IMR-90 (cell line): ENCODE data around the gene KRT7. TPM values are rescaled to one million over a fixed set of nuclear protein-coding genes. Genes with fewer than 3 reads are reported as not detected.

ENCODE experiments used
- ATAC-seq: fragments of 200-7000 bp; cut with Tn5 transposase; 2 replicates; pipeline ENCODE4 v1.9.1; 2020; ENCODE audit warnings: low read depth, mild to moderate bottlenecking, moderate library complexity
- BruUV-seq: library from RNA; stranded (reverse); fragments of 400-500 nt; replicated peaks from 2 replicates; lab custom pipeline; 2021; lab: Mats Ljungman, UMichigan
- CTCF ChIA-PET: fragments of 300-600 bp; formaldehyde crosslinking; extraction: SDS; loops from one replicate; lab custom pipeline; 2021; ENCODE audit warnings: antibody characterized with exemption; lab: Yijun Ruan, JAX
- POLR2A ChIA-PET: fragments of 300-600 bp; sonication (Branson Sonifier 250); formaldehyde crosslinking; loops from one replicate; lab custom pipeline; 2022; ENCODE audit warnings: antibody characterized with exemption; ENCODE audit not compliant: unreplicated experiment; lab: Charles Lee
- DNase-seq: peaks from one replicate; pipeline ENCODE4 v3.0.0; 2013
- H2AFZ ChIP-seq: replicated peaks from 2 replicates; pipeline ENCODE3; 2013; ENCODE audit warnings: low read length, mild to moderate bottlenecking; ENCODE audit not compliant: poor library complexity
- H2AK5ac ChIP-seq: 2 replicates; pipeline ENCODE4 v1.6.1; 2013; ENCODE audit warnings: low read depth, low read length, inconsistent platforms
- H2AK9ac ChIP-seq: replicated peaks from 2 replicates; pipeline ENCODE3; 2013; ENCODE audit warnings: mild to moderate bottlenecking, low read depth, low read length, moderate library complexity; ENCODE audit not compliant: poor library complexity
- H2BK120ac ChIP-seq: 2 replicates; pipeline ENCODE4 v1.6.1; 2013; ENCODE audit warnings: low read depth, low read length, inconsistent platforms
- H2BK15ac ChIP-seq: 3 replicates; pipeline ENCODE4 v1.6.1; 2013; ENCODE audit warnings: low read depth, low read length, inconsistent platforms
- H2BK20ac ChIP-seq: 2 replicates; pipeline ENCODE4 v1.6.1; 2013; ENCODE audit warnings: low read depth, mild to moderate bottlenecking, inconsistent platforms, low read length, moderate library complexity
- H2BK5ac ChIP-seq: 2 replicates; pipeline ENCODE4 v1.6.1; 2013; ENCODE audit warnings: mild to moderate bottlenecking, low read depth, low read length, inconsistent platforms; ENCODE audit not compliant: poor library complexity, severe bottlenecking
- H3K14ac ChIP-seq: replicated peaks from 2 replicates; pipeline ENCODE4 v1.6.1; 2013; ENCODE audit warnings: low read depth, low read length, inconsistent platforms
- H3K18ac ChIP-seq: 2 replicates; pipeline ENCODE4 v1.6.1; 2013; ENCODE audit warnings: low read depth, low read length, control low read depth
- H3K23ac ChIP-seq: 2 replicates; pipeline ENCODE4 v1.6.1; 2013; ENCODE audit warnings: low read depth, low read length, inconsistent platforms
- H3K27ac ChIP-seq: 2 replicates; pipeline ENCODE4 v1.5.1; 2013; ENCODE audit warnings: mild to moderate bottlenecking, control low read depth, low read length; ENCODE audit not compliant: insufficient read depth
- H3K27me3 ChIP-seq: 2 replicates; pipeline ENCODE4 v1.6.1; 2013; ENCODE audit warnings: low read length; ENCODE audit not compliant: control insufficient read depth, insufficient read depth
- H3K36me3 ChIP-seq: 2 replicates; pipeline ENCODE4 v1.6.1; 2013; ENCODE audit warnings: low read length, mixed read lengths; ENCODE audit not compliant: control insufficient read depth, insufficient read depth
- H3K4ac ChIP-seq: 2 replicates; pipeline ENCODE4 v1.6.1; 2013; ENCODE audit warnings: low read depth, low read length, inconsistent platforms
- H3K4me1 ChIP-seq: 2 replicates; pipeline ENCODE4 v1.6.1; 2013; ENCODE audit warnings: low read length, mixed read lengths; ENCODE audit not compliant: control insufficient read depth, insufficient read depth
- H3K4me2 ChIP-seq: 2 replicates; pipeline ENCODE4 v1.6.1; 2013; ENCODE audit warnings: low read depth, mild to moderate bottlenecking, control low read depth, low read length, moderate library complexity
- H3K4me3 ChIP-seq: 2 replicates; pipeline ENCODE4 v1.5.1; 2013; ENCODE audit warnings: low read depth, mild to moderate bottlenecking, control low read depth, low read length, moderate library complexity; ENCODE audit not compliant: insufficient read depth
- H3K56ac ChIP-seq: 2 replicates; pipeline ENCODE4 v1.6.1; 2013; ENCODE audit warnings: low read length, inconsistent platforms; ENCODE audit not compliant: insufficient read depth; ENCODE audit errors: extremely low read depth
- H3K79me1 ChIP-seq, 2 experiments: 2 replicates each; pipeline ENCODE4 v1.6.1; 2013; ENCODE audit warnings: low read length in 2 of 2, inconsistent platforms in 1 of 2, low read depth in 1 of 2
- H3K9ac ChIP-seq: 2 replicates; pipeline ENCODE4 v1.6.1; 2013; ENCODE audit warnings: low read depth, low read length, control low read depth
- H3K9me1 ChIP-seq: 2 replicates; pipeline ENCODE4 v1.6.1; 2013; ENCODE audit warnings: low read length, inconsistent platforms; ENCODE audit not compliant: insufficient read depth
- H3K9me3 ChIP-seq: 2 replicates; pipeline ENCODE4 v1.6.1; 2013; ENCODE audit warnings: low read length; ENCODE audit not compliant: control insufficient read depth, insufficient read depth
- H4K20me1 ChIP-seq: 2 replicates; pipeline ENCODE4 v1.6.1; 2013; ENCODE audit warnings: low read length, inconsistent platforms; ENCODE audit not compliant: insufficient read depth
- H4K5ac ChIP-seq: 2 replicates; pipeline ENCODE4 v1.6.1; 2013; ENCODE audit warnings: mild to moderate bottlenecking, low read depth, low read length, control low read depth
- H4K8ac ChIP-seq, 2 experiments: 2 replicates each; pipeline ENCODE4 v1.6.1; 2013; ENCODE audit warnings: low read depth in 2 of 2, low read length in 2 of 2, control low read depth in 1 of 2, inconsistent platforms in 1 of 2
- H4K91ac ChIP-seq: 2 replicates; pipeline ENCODE4 v1.6.1; 2013; ENCODE audit warnings: low read depth, low read length, inconsistent platforms; ENCODE audit not compliant: insufficient read depth
- BHLHE40 ChIP-seq: fragments of 150-350 bp; IDR thresholded peaks from 2 replicates; pipeline ENCODE4 v1.6.1; 2016; ENCODE audit warnings: mild to moderate bottlenecking, low read depth, low read length
- CEBPB ChIP-seq: IDR thresholded peaks from 2 replicates; pipeline ENCODE4 v1.6.1; 2012; ENCODE audit warnings: low read depth, low read length, improper control_type of control experiment
- CHD1 ChIP-seq: IDR thresholded peaks from 2 replicates; pipeline ENCODE4 v1.6.1; 2012; ENCODE audit warnings: low read depth, low read length, improper control_type of control experiment
- ELK1 ChIP-seq: fragments of 150-350 bp; IDR thresholded peaks from 2 replicates; pipeline ENCODE4 v1.6.1; 2016; ENCODE audit warnings: low read depth, mild to moderate bottlenecking, low read length, moderate library complexity, borderline replicate concordance
- FOS ChIP-seq: fragments of 150-350 bp; IDR thresholded peaks from 2 replicates; pipeline ENCODE4 v1.6.1; 2016; ENCODE audit warnings: low read depth, low read length
- MAFK ChIP-seq: IDR thresholded peaks from 2 replicates; pipeline ENCODE4 v1.6.1; 2012; ENCODE audit warnings: low read depth, low read length, improper control_type of control experiment
- MAZ ChIP-seq: IDR thresholded peaks from 2 replicates; pipeline ENCODE4 v1.6.1; 2012; ENCODE audit warnings: low read depth, mild to moderate bottlenecking, low read length, improper control_type of control experiment, moderate library complexity, borderline replicate concordance
- MXI1 ChIP-seq: IDR thresholded peaks from 2 replicates; pipeline ENCODE4 v1.6.1; 2012; ENCODE audit warnings: low read depth, mild to moderate bottlenecking, low read length, moderate library complexity, borderline replicate concordance
- NFE2L2 ChIP-seq: fragments of 150-350 bp; IDR thresholded peaks from 2 replicates; pipeline ENCODE4 v1.6.1; 2016; ENCODE audit warnings: low read depth, mild to moderate bottlenecking, low read length
- RAD21 ChIP-seq: IDR thresholded peaks from 2 replicates; pipeline ENCODE4 v1.6.1; 2012; ENCODE audit warnings: low read length, improper control_type of control experiment
- RCOR1 ChIP-seq: IDR thresholded peaks from 2 replicates; pipeline ENCODE4 v1.6.1; 2012; ENCODE audit warnings: mild to moderate bottlenecking, low read length, improper control_type of control experiment; ENCODE audit not compliant: insufficient replicate concordance
- RFX5 ChIP-seq: IDR thresholded peaks from 2 replicates; pipeline ENCODE4 v1.8.0; 2012; ENCODE audit warnings: low read depth, mild to moderate bottlenecking, low read length, moderate library complexity
- SMC3 ChIP-seq: fragments of 150-350 bp; IDR thresholded peaks from 2 replicates; pipeline ENCODE4 v1.6.1; 2016; ENCODE audit warnings: low read depth, mild to moderate bottlenecking, antibody characterized with exemption, low read length, moderate library complexity
- USF2 ChIP-seq: fragments of 150-350 bp; IDR thresholded peaks from 2 replicates; pipeline ENCODE4 v1.6.1; 2017; ENCODE audit warnings: mild to moderate bottlenecking, antibody characterized with exemption, low read length, low read depth
- WGBS, 2 experiments: methylation state at CpG; one replicate each; pipeline versions ENCODE4 v1.1.5 to v1.1.7; 2013; ENCODE audit warnings: missing lambda C conversion rate in 2 of 2; ENCODE audit not compliant: insufficient read length in 1 of 2; ENCODE audit errors: extremely low coverage in 2 of 2; 5-methylcytosine and 5-hydroxymethylcytosine counted together
- dilution Hi-C: fragments of 300-500 bp; cut with HindIII; formaldehyde crosslinking; loops from one replicate; pipeline ENCODE4 v1.14.3; 2018; ENCODE audit warnings: low sequenced_read_pairs; ENCODE audit not compliant: unreplicated experiment
- in situ Hi-C: fragments of 300-500 bp; cut with MboI; formaldehyde crosslinking; loops from 3 replicates; pipeline ENCODE4 v1.14.3; 2019; ENCODE audit warnings: low sequenced_read_pairs, inconsistent platforms, mixed read lengths
- intact Hi-C: fragments of 100-400 bp; cut with micrococcal nuclease; formaldehyde crosslinking; loops from 2 replicates; pipeline ENCODE4 v1.10.0; 2022
- polyA plus RNA-seq, 3 experiments: library from polyadenylated mRNA; depleted of rRNA; stranded (reverse); fragments of >200 nt; gene quantifications; 2 replicates each; pipeline ENCODE4 v1.2.3, GENCODE V29; 2012; ENCODE audit warnings: low replicate concordance in 1 of 3
- total RNA-seq: library from RNA; depleted of rRNA; stranded (reverse); fragments of >200 nt; gene quantifications from 2 replicates; pipeline ENCODE4 v1.2.3, GENCODE V29; 2012

The KRT7 gene
- total and polyA plus RNA-seq, 2 of the 4 experiments (the other 2 are of a cell fraction), result 0.54 to 1.7 TPM

GRCh38 chr12:52191841-52192791, 40.9 kb upstream of the KRT7 start, which contains the start of gene KRT80:
Gene KRT80, minus strand, starts transcription at chr12:52192014. Its CDS starts 112 bp downstream, at chr12:52191902.
- H2AFZ ChIP-seq, result peak within 1 kb of the TSS; percentile 69

More at GRCh38 chr12:52191841-52192791, 40.9 kb upstream of the KRT7 start, which contains the start of gene KRT80:
- peak within 1 kb of the TSS; percentile 100 for H4K91ac ChIP-seq
- WGBS, 2 experiments, result 88% methylated on average over 8 of the region's 20 CpGs; no CpG with 5 or more reads in 1 of the 2 experiments
- no peak within 1 kb of the TSS for H3K4me3 ChIP-seq
- POLR2A ChIA-PET, result no interaction called here
- TF ChIP-seq NFE2L2, result no peak
- TF ChIP-seq CHD1, result no peak
- TF ChIP-seq USF2, result peak; percentile 46; the same call in 1 of the 2 replicates
- no peak for TF ChIP-seq RFX5
- TF ChIP-seq FOS, result peak; percentile 90
- TF ChIP-seq BHLHE40, result peak; percentile 44
- peak; percentile 91; the same call in 1 of the 2 replicates for TF ChIP-seq MAZ
- no peak for TF ChIP-seq ELK1
- no peak for TF ChIP-seq CEBPB
- no peak for TF ChIP-seq MAFK
- no peak for TF ChIP-seq MXI1
- TF ChIP-seq RAD21, result no peak
- TF ChIP-seq RCOR1, result no peak
- no peak for TF ChIP-seq SMC3
- H3K23ac ChIP-seq, result peak within 1 kb of the TSS; percentile 96
- H3K27me3 ChIP-seq, result no peaks in the 10 kb centered on the region
- peaks cover 0 to 41% of the 10 kb centered on the region in 2 experiments; a peak in 2 of 4 replicates for H3K79me1 ChIP-seq
- peak; percentile 99 for DNase-seq
- ATAC-seq, result peak; percentile 85
- CTCF ChIA-PET, result interaction anchor here (0.6 to 1.5 kb wide), 3 partner anchors 22 to 167 kb away, joined by 3 read pairs; no protein-coding TSS in a partner anchor
- peak within 1 kb of the TSS; percentile 95 for H3K14ac ChIP-seq
- H3K18ac ChIP-seq, result peak within 1 kb of the TSS; percentile 87
- peak within 1 kb of the TSS; percentile 97 for H2AK9ac ChIP-seq
- H3K27ac ChIP-seq, result peak within 1 kb of the TSS; percentile 90
- H4K8ac ChIP-seq, result peak within 1 kb of the TSS; percentile 91 to 97
- H3K9me3 ChIP-seq, result no peaks in the 10 kb centered on the region
- in situ Hi-C loops, result no loop called here
- intact Hi-C loops, result no loop called here
- peak within 1 kb of the TSS; percentile 99 for H3K4ac ChIP-seq
- H3K36me3 ChIP-seq, result no peaks in the 10 kb centered on the region
- peak within 1 kb of the TSS; percentile 93 for H4K5ac ChIP-seq
- BruUV-seq, result no TSS peak
- peaks cover 60% of the 10 kb centered on the region for H3K4me1 ChIP-seq
- H2BK5ac ChIP-seq, result peak within 1 kb of the TSS; percentile 99
- 0 out of 2 replicates have a peak within 1 kb of the TSS, but pooled peaks have one; percentile 18 for H3K4me2 ChIP-seq
- H2BK15ac ChIP-seq, result peak within 1 kb of the TSS; percentile 93
- H2BK20ac ChIP-seq, result peak within 1 kb of the TSS; percentile 100
- peak within 1 kb of the TSS; percentile 18; the same call in 1 of the 2 replicates for H3K9ac ChIP-seq
- peaks cover 60% of the 10 kb centered on the region for H3K9me1 ChIP-seq
- dilution Hi-C loops, result no loop called here
- peak within 1 kb of the TSS; percentile 100 for H2BK120ac ChIP-seq
- H3K56ac ChIP-seq, result peak within 1 kb of the TSS; percentile 88
- no peaks in the 10 kb centered on the region for H4K20me1 ChIP-seq
- peak within 1 kb of the TSS; percentile 100 for H2AK5ac ChIP-seq
